Measurements from ENCODE around the gene SDC4.

The SDC4 gene, protein sequence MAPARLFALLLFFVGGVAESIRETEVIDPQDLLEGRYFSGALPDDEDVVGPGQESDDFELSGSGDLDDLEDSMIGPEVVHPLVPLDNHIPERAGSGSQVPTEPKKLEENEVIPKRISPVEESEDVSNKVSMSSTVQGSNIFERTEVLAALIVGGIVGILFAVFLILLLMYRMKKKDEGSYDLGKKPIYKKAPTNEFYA

DNA sequence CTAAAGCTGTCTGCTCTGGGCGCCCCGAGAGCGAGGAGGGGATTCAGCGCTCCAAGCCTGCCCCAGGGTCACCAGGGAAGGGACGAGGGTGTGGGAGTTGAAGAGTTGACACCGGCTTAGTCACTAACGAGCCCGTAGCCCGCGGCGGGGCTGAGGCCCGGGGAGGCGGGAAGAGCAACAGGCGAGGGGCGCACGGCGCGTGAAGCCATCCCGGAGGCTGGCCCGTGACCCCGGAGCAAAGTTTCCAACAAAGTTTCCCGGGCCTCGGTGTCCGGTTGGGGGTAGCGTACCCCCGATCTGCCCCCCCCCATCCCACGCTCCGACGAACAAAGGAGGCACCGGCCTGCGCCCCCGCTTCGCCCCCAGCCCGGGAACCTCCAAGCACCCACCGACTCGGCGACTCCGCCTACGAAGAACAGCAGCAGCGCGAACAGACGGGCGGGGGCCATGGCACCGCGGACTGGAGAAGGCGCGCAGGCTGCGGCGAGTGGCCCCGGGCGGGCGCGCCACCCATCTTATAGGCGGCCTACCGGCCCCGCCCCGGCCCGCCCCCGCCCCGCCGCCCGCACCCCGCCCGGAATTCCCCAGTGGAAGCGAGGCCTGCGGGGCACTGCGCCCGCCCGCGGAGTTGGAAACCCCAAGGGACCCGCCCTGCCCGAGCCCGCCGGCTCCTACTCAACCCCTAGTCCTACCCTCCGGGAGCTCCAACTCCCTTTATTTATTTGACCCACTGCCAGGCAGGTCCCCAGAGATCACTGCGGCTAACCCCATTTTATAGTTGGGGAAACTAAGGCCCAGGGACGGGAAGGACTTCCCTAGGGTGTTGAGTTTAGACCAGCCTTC, at the start of gene SDC4:
Gene SDC4 (minus strand): TSS at position 489 of the 843 bp plus-strand sequence. CDS start 40 bp downstream, at position 449.
- H3K27me3 ChIP-seq (ENCODE audit: low read depth, low read length), result no peaks in the 10 kb centered on the region
- peak within 1 kb of the TSS; percentile 98 for H3K27ac ChIP-seq (ENCODE audit: low read length)
- H3K9me3 ChIP-seq (ENCODE audit: control insufficient read depth in 1 of 2, low read length in 2 of 2), result no peaks in the 10 kb centered on the region
- H3K4me3 ChIP-seq (ENCODE audit: low read depth in 1 of 2, low read length in 2 of 2), result peak within 1 kb of the TSS; percentile 79 to 84
- no peaks in the 10 kb centered on the region for H3K36me3 ChIP-seq (ENCODE audit: control insufficient read depth in 1 of 2, insufficient read depth in 2 of 2, low read length in 2 of 2)
- H3K4me1 ChIP-seq (ENCODE audit: control insufficient read depth in 1 of 2, insufficient read depth in 2 of 2, low read length in 2 of 2), result peaks cover 21 to 25% of the 10 kb centered on the region in 2 donors

DNA sequence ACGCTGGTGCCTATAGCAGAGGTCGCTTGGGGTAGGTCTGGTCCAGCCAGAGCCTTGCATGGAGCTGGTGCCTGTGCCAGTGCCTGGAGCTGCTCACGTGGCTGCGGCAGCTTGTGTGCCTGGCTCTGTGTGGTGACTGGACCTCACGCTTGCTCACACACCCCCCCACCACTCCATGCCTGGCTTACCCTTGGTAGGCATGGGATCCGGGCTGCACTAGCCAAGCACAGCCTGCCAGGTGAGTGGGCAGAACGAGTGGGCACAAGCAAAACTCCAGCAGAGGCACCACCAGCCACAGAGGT, 46.8 kb upstream of the SDC4 start:
- Histone ChIP-seq H3K27ac (ENCODE audit: low read length) (no peak overlapping the region), H3K4me1 (ENCODE audit: control insufficient read depth in 1 of 2, insufficient read depth in 2 of 2, low read length in 2 of 2) (no peaks in the 10 kb centered on the region), H3K9me3 (ENCODE audit: control insufficient read depth in 1 of 2, low read length in 2 of 2) (no peaks in the 10 kb centered on the region), H3K4me3 (ENCODE audit: low read depth in 1 of 2, low read length in 2 of 2) (no peak overlapping the region), H3K36me3 (ENCODE audit: control insufficient read depth in 1 of 2, insufficient read depth in 2 of 2, low read length in 2 of 2) (peaks cover 0 to 5% of the 10 kb centered on the region in 2 donors), H3K27me3 (ENCODE audit: low read depth, low read length) (no peaks in the 10 kb centered on the region)

DNA sequence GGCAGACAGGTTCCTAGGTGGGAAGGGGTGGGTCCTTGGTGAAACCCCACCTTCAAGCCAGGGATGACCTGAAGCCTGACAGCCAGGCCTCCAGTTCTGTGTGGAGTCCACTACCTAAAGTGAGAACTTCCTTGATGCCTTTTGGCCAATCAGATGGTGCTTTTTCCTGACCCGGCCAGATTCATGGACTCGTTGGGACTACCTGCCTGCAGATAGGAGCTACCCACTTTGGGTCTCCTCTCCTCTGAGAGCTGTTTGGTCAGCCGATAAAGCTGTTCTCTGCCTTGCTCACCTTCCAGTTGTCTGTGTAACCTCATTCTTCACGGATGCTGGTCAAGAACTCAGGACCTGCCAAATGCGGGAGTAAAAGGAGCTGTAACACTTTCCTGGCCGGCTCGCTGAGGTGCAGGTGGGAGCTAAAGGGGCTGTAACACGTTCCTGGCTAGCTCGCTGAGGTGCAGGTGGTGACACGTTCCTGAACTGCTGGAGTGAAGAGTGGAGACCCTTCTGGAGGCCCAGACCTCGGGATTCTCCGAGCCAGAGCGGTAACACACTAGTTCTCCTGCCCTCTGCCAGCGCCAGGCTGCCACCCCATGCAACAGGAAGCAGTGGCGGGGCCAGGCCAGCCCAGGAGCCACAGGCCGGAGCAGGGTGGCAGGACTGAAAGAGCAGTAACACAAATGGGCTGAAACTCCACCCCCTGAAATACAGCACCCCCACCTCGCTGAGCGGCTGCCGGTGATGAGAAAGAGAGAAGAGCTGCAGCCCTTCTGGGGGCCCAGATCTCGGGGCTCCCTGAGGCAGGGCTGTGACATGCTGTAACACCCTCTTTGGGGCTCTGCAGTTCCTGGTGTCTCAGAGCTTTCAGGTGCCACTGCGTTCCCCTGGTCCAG, 46.2 kb upstream of the SDC4 start:
- no peaks in the 10 kb centered on the region for H3K9me3 ChIP-seq (ENCODE audit: control insufficient read depth in 1 of 2, low read length in 2 of 2)
- peaks cover 0 to 5% of the 10 kb centered on the region in 2 donors for H3K36me3 ChIP-seq (ENCODE audit: control insufficient read depth in 1 of 2, insufficient read depth in 2 of 2, low read length in 2 of 2)
- H3K4me1 ChIP-seq (ENCODE audit: control insufficient read depth in 1 of 2, insufficient read depth in 2 of 2, low read length in 2 of 2), result no peaks in the 10 kb centered on the region

DNA sequence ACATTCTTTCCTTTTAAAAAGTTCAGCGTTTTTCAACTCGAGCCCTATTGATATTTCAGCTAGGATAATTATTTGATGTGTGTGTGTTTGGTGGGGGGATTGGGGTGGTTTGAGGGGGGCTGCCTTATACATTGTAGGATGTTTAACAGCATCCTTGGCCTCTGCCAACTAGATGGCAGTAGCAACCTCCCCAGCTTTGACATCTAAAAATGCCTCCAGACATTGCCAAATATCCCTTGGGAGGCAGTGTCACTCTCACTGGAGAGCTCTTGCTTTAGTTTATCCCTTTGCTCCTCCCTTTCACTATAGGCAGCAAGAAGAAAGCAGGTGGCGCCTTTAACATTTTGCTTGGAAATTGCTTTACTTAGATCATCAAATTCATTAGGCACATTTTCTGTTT, 44.5 kb upstream of the SDC4 start:
- Histone ChIP-seq H3K4me3 (ENCODE audit: low read depth in 1 of 2, low read length in 2 of 2) (no peak overlapping the region), H3K36me3 (ENCODE audit: control insufficient read depth in 1 of 2, insufficient read depth in 2 of 2, low read length in 2 of 2) (peaks cover 0 to 5% of the 10 kb centered on the region in 2 donors)

More for the DNA sequence above, 46.2 kb upstream of the SDC4 start:
- H3K27ac ChIP-seq (ENCODE audit: low read length), result no peak overlapping the region
- no peak overlapping the region for H3K4me3 ChIP-seq (ENCODE audit: low read depth in 1 of 2, low read length in 2 of 2)
- H3K27me3 ChIP-seq (ENCODE audit: low read depth, low read length), result no peaks in the 10 kb centered on the region

GRCh38 chr20:45391559-45391958, 43.3 kb upstream of the SDC4 start:
- no peaks in the 10 kb centered on the region for H3K4me1 ChIP-seq (ENCODE audit: control insufficient read depth in 1 of 2, insufficient read depth in 2 of 2, low read length in 2 of 2)
- peaks cover 0 to 5% of the 10 kb centered on the region in 2 donors for H3K36me3 ChIP-seq (ENCODE audit: control insufficient read depth in 1 of 2, insufficient read depth in 2 of 2, low read length in 2 of 2)
- H3K27ac ChIP-seq (ENCODE audit: low read length), result no peak overlapping the region
- H3K9me3 ChIP-seq (ENCODE audit: control insufficient read depth in 1 of 2, low read length in 2 of 2), result peaks cover 0 to 2% of the 10 kb centered on the region in 2 donors
- no peaks in the 10 kb centered on the region for H3K27me3 ChIP-seq (ENCODE audit: low read depth, low read length)
- H3K4me3 ChIP-seq (ENCODE audit: low read depth in 1 of 2, low read length in 2 of 2), result no peak overlapping the region

More for the DNA sequence above, 44.5 kb upstream of the SDC4 start:
- H3K27me3 ChIP-seq (ENCODE audit: low read depth, low read length), result no peaks in the 10 kb centered on the region
- H3K4me1 ChIP-seq (ENCODE audit: control insufficient read depth in 1 of 2, insufficient read depth in 2 of 2, low read length in 2 of 2), result no peaks in the 10 kb centered on the region
- H3K9me3 ChIP-seq (ENCODE audit: control insufficient read depth in 1 of 2, low read length in 2 of 2), result peaks cover 0 to 2% of the 10 kb centered on the region in 2 donors
- H3K27ac ChIP-seq (ENCODE audit: low read length), result no peak overlapping the region

- Histone ChIP-seq H3K27ac (ENCODE audit: low read length) (no peak overlapping the region), H3K4me1 (ENCODE audit: control insufficient read depth in 1 of 2, insufficient read depth in 2 of 2, low read length in 2 of 2) (no peaks in the 10 kb centered on the region), H3K36me3 (ENCODE audit: control insufficient read depth in 1 of 2, insufficient read depth in 2 of 2, low read length in 2 of 2) (peaks cover 0 to 5% of the 10 kb centered on the region in 2 donors), H3K27me3 (ENCODE audit: low read depth, low read length) (no peaks in the 10 kb centered on the region), H3K4me3 (ENCODE audit: low read depth in 1 of 2, low read length in 2 of 2) (no peak overlapping the region), H3K9me3 (ENCODE audit: control insufficient read depth in 1 of 2, low read length in 2 of 2) (peaks cover 0 to 2% of the 10 kb centered on the region in 2 donors)
These were observed 42.7 kb upstream of the SDC4 start for GRCh38 chr20:45390931-45391330.

DNA sequence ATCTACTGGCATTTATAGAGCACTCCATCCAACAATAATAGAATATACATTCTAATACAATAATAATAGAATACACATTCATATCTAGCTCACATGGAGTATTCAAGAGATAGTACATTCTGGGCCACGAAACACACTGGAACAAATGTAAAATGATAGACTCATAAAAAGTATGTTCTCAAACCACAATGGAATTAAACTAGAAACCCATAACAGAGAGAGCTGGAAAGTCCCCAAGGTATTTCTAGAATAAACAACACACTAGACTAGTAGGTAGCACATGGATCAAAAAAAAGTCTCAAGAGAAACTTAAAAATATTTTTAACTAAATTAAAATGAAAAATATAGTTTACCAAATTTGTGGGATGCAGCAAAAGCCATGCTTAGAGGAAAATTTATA, 39.0 kb upstream of the SDC4 start:
- no peaks in the 10 kb centered on the region for H3K36me3 ChIP-seq (ENCODE audit: control insufficient read depth in 1 of 2, insufficient read depth in 2 of 2, low read length in 2 of 2)
- H3K4me1 ChIP-seq (ENCODE audit: control insufficient read depth in 1 of 2, insufficient read depth in 2 of 2, low read length in 2 of 2), result no peaks in the 10 kb centered on the region
- no peak overlapping the region for H3K27ac ChIP-seq (ENCODE audit: low read length)
- H3K9me3 ChIP-seq (ENCODE audit: control insufficient read depth in 1 of 2, low read length in 2 of 2), result peaks cover 0 to 2% of the 10 kb centered on the region in 2 donors
- H3K27me3 ChIP-seq (ENCODE audit: low read depth, low read length), result no peaks in the 10 kb centered on the region
- no peak overlapping the region for H3K4me3 ChIP-seq (ENCODE audit: low read depth in 1 of 2, low read length in 2 of 2)

DNA sequence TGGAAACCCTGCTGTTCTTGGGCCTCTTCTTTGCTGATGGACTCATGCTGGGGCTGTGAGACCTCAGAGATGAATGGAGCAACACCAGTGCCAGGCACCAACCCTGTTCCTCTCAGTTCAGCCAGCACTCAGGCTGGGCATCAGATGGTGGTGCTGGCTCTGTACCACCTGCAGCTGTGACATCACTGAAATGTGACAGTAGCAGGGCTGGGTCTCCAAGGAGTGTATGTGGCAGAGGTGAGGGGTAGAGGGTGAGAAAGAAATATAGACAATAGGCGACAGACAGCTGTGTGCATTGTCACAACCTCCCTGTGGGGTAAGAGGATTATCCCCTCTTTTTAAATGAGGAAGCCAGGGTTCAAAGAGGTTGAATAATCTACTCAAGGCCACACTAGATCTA, 30.0 kb upstream of the SDC4 start, which contains the start of gene TP53TG5:
Gene TP53TG5 (minus strand): TSS at position 135 of the 400 bp plus-strand sequence. CDS start 89 bp downstream, at position 46.
- Histone ChIP-seq H3K36me3 (ENCODE audit: control insufficient read depth in 1 of 2, insufficient read depth in 2 of 2, low read length in 2 of 2) (peaks cover 0 to 4% of the 10 kb centered on the region in 2 donors), H3K4me1 (ENCODE audit: control insufficient read depth in 1 of 2, insufficient read depth in 2 of 2, low read length in 2 of 2) (peaks cover 0 to 4% of the 10 kb centered on the region in 2 donors), H3K27ac (ENCODE audit: low read length) (no peak within 1 kb of the TSS), H3K4me3 (ENCODE audit: low read depth in 1 of 2, low read length in 2 of 2) (no peak within 1 kb of the TSS), H3K9me3 (ENCODE audit: control insufficient read depth in 1 of 2, low read length in 2 of 2) (no peaks in the 10 kb centered on the region), H3K27me3 (ENCODE audit: low read depth, low read length) (no peaks in the 10 kb centered on the region)

DNA sequence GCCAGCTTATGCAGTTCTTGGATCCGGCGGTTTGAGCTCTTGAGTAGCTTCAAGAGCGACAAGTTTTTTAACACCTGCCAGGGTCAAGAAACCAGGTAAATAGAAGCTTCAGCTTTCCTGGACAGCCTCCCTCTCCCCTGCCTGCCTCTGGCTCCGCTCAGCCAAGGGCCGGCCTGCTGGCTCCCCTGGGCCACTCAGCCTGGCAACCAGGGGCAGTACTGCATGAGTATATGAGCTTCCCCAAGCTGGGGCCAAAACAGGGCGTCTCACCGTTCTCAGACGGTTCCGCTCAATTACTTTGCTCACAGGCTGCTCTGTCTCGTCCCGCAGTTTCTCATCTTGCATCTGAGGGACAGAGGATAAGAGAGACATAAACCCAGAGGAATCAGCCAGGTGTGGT, 29.0 kb upstream of the SDC4 start:
- Histone ChIP-seq H3K9me3 (ENCODE audit: control insufficient read depth in 1 of 2, low read length in 2 of 2) (no peaks in the 10 kb centered on the region), H3K4me3 (ENCODE audit: low read depth in 1 of 2, low read length in 2 of 2) (no peak overlapping the region), H3K4me1 (ENCODE audit: control insufficient read depth in 1 of 2, insufficient read depth in 2 of 2, low read length in 2 of 2) (peaks cover 0 to 12% of the 10 kb centered on the region in 2 donors), H3K27me3 (ENCODE audit: low read depth, low read length) (no peaks in the 10 kb centered on the region), H3K27ac (ENCODE audit: low read length) (no peak overlapping the region), H3K36me3 (ENCODE audit: control insufficient read depth in 1 of 2, insufficient read depth in 2 of 2, low read length in 2 of 2) (peaks cover 0 to 4% of the 10 kb centered on the region in 2 donors)

- H3K27me3 ChIP-seq (ENCODE audit: low read depth, low read length), result no peaks in the 10 kb centered on the region
- H3K9me3 ChIP-seq (ENCODE audit: control insufficient read depth in 1 of 2, low read length in 2 of 2), result no peaks in the 10 kb centered on the region
- H3K36me3 ChIP-seq (ENCODE audit: control insufficient read depth in 1 of 2, insufficient read depth in 2 of 2, low read length in 2 of 2), result no peaks in the 10 kb centered on the region
- no peak overlapping the region for H3K4me3 ChIP-seq (ENCODE audit: low read depth in 1 of 2, low read length in 2 of 2)
- no peak overlapping the region for H3K27ac ChIP-seq (ENCODE audit: low read length)
- H3K4me1 ChIP-seq (ENCODE audit: control insufficient read depth in 1 of 2, insufficient read depth in 2 of 2, low read length in 2 of 2), result peaks cover 0 to 15% of the 10 kb centered on the region in 2 donors
These were observed 26.7 kb upstream of the SDC4 start for GRCh38 chr20:45374966-45375365.

DNA sequence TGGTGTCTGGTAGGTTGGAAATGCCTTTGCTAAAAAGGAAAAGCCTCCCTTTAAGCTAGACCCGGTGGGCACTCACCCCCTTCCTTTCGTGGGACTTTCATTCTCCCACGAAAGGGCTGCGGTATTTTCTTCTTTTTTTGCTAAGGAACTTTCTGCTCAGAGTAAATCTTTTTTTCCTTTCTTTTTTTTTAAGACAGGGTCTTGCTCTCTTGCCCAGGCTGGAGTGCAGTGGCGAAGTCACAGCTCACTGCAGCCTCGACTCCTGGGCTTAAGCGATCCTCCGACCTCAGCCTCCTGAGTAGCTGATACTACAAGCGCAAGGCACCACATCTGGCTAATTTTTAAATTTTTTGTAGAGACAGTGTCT, 25.9 kb upstream of the SDC4 start:
- no peaks in the 10 kb centered on the region for H3K9me3 ChIP-seq (ENCODE audit: control insufficient read depth in 1 of 2, low read length in 2 of 2)
- H3K36me3 ChIP-seq (ENCODE audit: control insufficient read depth in 1 of 2, insufficient read depth in 2 of 2, low read length in 2 of 2), result no peaks in the 10 kb centered on the region
- peak overlapping the region; percentile 56 for H3K27ac ChIP-seq (ENCODE audit: low read length)

More for the DNA sequence above, 25.9 kb upstream of the SDC4 start:
- Histone ChIP-seq H3K4me1 (ENCODE audit: control insufficient read depth in 1 of 2, insufficient read depth in 2 of 2, low read length in 2 of 2) (peaks cover 0 to 15% of the 10 kb centered on the region in 2 donors), H3K4me3 (ENCODE audit: low read depth in 1 of 2, low read length in 2 of 2) (peak overlapping the region; percentile 67 to 68), H3K27me3 (ENCODE audit: low read depth, low read length) (no peaks in the 10 kb centered on the region)

All from muscle layer of duodenum (tissue), 2 donors.